CD4-positive, alpha-beta T cell (primary cell): ENCODE results near the gene PPP1R15A. TPM values are rescaled to one million over a fixed set of nuclear protein-coding genes. Genes with fewer than 3 reads are reported as not detected.

Source experiments
- ATAC-seq: fragments of 200-7000 bp; cut with Tn5 transposase; one replicate; pipeline ENCODE4 v1.10.0; 2022; ENCODE audit warnings: mild to moderate bottlenecking; ENCODE audit not compliant: poor library complexity
- CTCF ChIA-PET: fragments of 350-600 bp; sonication (Branson Sonifier 250); formaldehyde crosslinking; loops from one replicate; lab custom pipeline; 2021; ENCODE audit warnings: antibody characterized with exemption, inconsistent platforms; lab: Charles Lee
- POLR2A ChIA-PET: fragments of 350-600 bp; sonication (Branson Sonifier 250); formaldehyde crosslinking; loops from one replicate; lab custom pipeline; 2021; ENCODE audit warnings: antibody characterized with exemption, inconsistent platforms; lab: Charles Lee
- DNase-seq, 14 experiments: peaks; one replicate each; pipeline ENCODE4 v3.0.0-alpha.2; 2013 to 2020; ENCODE audit warnings: mixed read lengths in 2 of 14
- H3K27ac ChIP-seq, 2 donors: one replicate each; pipeline versions ENCODE4 v1.5.1 to v1.7.0; 2013; ENCODE audit warnings: low read length in 2 of 2, low read depth in 1 of 2, mild to moderate bottlenecking in 1 of 2
- H3K27me3 ChIP-seq, 2 experiments: 1 replicate in 1 of 2; 2 replicates in 1 of 2; pipeline versions ENCODE4 v1.6.1 to v1.7.0; 2013; ENCODE audit warnings: low read length in 2 of 2, control low read depth in 1 of 2, mild to moderate bottlenecking in 1 of 2, moderate library complexity in 1 of 2; ENCODE audit not compliant: insufficient read depth in 2 of 2, control insufficient read depth in 1 of 2
- H3K36me3 ChIP-seq: one replicate; pipeline ENCODE4 v1.6.1; 2013; ENCODE audit warnings: low read length, control low read depth; ENCODE audit not compliant: insufficient read depth
- H3K4me1 ChIP-seq: one replicate; pipeline ENCODE4 v1.6.1; 2013; ENCODE audit warnings: low read length, control low read depth; ENCODE audit not compliant: insufficient read depth
- H3K4me3 ChIP-seq: one replicate; pipeline ENCODE4 v1.5.1; 2013; ENCODE audit warnings: mild to moderate bottlenecking, low read length, moderate library complexity
- H3K9me3 ChIP-seq, 2 experiments: 1 replicate in 1 of 2; 2 replicates in 1 of 2; pipeline versions ENCODE4 v1.6.1 to v1.7.0; 2013; ENCODE audit warnings: low read length in 2 of 2, mild to moderate bottlenecking in 2 of 2, control low read depth in 1 of 2, moderate library complexity in 1 of 2; ENCODE audit not compliant: control insufficient read depth in 1 of 2, insufficient read depth in 1 of 2
- H3K27ac Mint-ChIP-seq: one replicate; pipeline ENCODE4 v1.8.0; 2020; ENCODE audit warnings: mixed read lengths
- H3K27me3 Mint-ChIP-seq: one replicate; pipeline ENCODE4 v1.8.0; 2021; ENCODE audit warnings: mixed read lengths
- H3K36me3 Mint-ChIP-seq: one replicate; pipeline ENCODE4 v1.8.0; 2021; ENCODE audit warnings: low read depth, mixed read lengths
- H3K4me1 Mint-ChIP-seq: one replicate; pipeline ENCODE4 v1.8.0; 2021; ENCODE audit warnings: low read depth, mixed read lengths
- H3K4me3 Mint-ChIP-seq: one replicate; pipeline ENCODE4 v1.8.0; 2020; ENCODE audit warnings: mild to moderate bottlenecking, mixed read lengths
- H3K9me3 Mint-ChIP-seq: one replicate; pipeline ENCODE4 v1.8.0; 2020; ENCODE audit warnings: mixed read lengths
- intact Hi-C, 2 experiments: fragments of 100-400 bp; cut with DNase I in 1 of 2; cut with micrococcal nuclease in 1 of 2; formaldehyde crosslinking; loops; one replicate each; pipeline versions ENCODE4 v1.15.1 to v1.9.0; 2023 to 2025; cut with DNase I, micrococcal nuclease
- polyA plus RNA-seq, 2 donors: library from polyadenylated mRNA; unstranded; fragments of 120-200 nt; gene quantifications; one replicate each; pipeline ENCODE4 v1.2.1, GENCODE V29; 2013
- total RNA-seq, 174 experiments: library from RNA in 2 of 174; stranded (reverse) in 2 of 174; gene quantifications; one replicate each; pipeline ENCODE4 v1.2.3 and lab custom pipeline; 2021 to 2026
- TF ChIP-seq, protein P1 (sequence below): fragments of 200-600 bp; IDR thresholded peaks from one replicate; pipeline ENCODE4 v1.8.0; 2022; ENCODE audit warnings: antibody characterized with exemption, mild to moderate bottlenecking

The PPP1R15A gene
- 100 to 1,000 TPM; 569 to 584 TPM for total RNA-seq
- polyA plus RNA-seq (2013, experiment 1 of 2), result 46.4 TPM
- 691 TPM for polyA plus RNA-seq (2013, experiment 2 of 2)
- 44.4 to 1,915 (median 181) reads per million in 172 experiments for total RNA-seq (lab: John Stamatoyannopoulos, UW)

DNA sequence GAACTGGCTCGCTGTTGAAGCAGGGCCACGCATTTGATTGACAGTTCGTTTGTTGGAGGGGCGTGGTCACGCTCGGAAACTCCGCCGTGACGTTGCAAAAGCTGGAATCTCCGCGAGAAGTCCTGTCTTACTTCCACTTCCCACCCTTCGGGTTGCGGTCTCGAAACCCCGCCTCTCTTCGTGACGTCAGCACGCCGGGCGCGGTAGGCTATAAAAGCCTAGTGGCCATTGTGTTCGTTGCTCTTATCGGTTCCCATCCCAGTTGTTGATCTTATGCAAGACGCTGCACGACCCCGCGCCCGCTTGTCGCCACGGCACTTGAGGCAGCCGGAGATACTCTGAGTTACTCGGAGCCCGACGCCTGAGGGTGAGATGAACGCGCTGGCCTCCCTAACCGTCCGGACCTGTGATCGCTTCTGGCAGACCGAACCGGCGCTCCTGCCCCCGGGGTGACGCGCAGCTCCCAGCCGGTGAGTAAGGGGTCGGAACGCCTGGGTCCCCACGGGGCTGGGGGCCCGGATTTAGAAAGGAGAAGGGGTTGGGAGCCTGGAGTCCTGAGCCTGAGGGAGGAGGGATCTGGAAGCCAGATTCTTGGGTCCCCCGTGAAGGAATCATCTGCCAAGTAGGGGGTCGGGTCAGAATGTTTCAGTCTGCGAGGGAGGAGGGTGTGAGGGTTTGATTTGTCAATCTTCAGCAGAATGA, at the start of gene PPP1R15A:
PPP1R15A (plus strand) TSS at position 240 of the 702 bp plus-strand sequence. CDS start 813 bp downstream, outside the sequence.
- H3K4me1 Mint-ChIP-seq, result peaks cover 45% of the 10 kb centered on the region
- no peaks in the 10 kb centered on the region for H3K9me3 Mint-ChIP-seq
- H3K4me3 Mint-ChIP-seq, result peak within 1 kb of the TSS; percentile 96
- H3K27ac ChIP-seq, result peak within 1 kb of the TSS; percentile 100
- H3K27ac Mint-ChIP-seq, result peak within 1 kb of the TSS; percentile 98
- TF ChIP-seq, protein P1, sequence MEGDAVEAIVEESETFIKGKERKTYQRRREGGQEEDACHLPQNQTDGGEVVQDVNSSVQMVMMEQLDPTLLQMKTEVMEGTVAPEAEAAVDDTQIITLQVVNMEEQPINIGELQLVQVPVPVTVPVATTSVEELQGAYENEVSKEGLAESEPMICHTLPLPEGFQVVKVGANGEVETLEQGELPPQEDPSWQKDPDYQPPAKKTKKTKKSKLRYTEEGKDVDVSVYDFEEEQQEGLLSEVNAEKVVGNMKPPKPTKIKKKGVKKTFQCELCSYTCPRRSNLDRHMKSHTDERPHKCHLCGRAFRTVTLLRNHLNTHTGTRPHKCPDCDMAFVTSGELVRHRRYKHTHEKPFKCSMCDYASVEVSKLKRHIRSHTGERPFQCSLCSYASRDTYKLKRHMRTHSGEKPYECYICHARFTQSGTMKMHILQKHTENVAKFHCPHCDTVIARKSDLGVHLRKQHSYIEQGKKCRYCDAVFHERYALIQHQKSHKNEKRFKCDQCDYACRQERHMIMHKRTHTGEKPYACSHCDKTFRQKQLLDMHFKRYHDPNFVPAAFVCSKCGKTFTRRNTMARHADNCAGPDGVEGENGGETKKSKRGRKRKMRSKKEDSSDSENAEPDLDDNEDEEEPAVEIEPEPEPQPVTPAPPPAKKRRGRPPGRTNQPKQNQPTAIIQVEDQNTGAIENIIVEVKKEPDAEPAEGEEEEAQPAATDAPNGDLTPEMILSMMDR, result no peak
- H3K4me3 ChIP-seq, result peak within 1 kb of the TSS; percentile 100
- no peaks in the 10 kb centered on the region for H3K27me3 Mint-ChIP-seq
- H3K36me3 Mint-ChIP-seq, result peaks cover 47% of the 10 kb centered on the region
- H3K9me3 ChIP-seq, result no peaks in the 10 kb centered on the region
- peaks cover 0 to under 1% of the 10 kb centered on the region in 2 experiments for H3K27me3 ChIP-seq
- intact Hi-C loops, result loop anchor here (1.0 to 5.0 kb wide), 3 partner anchors 14 to 100 kb away; partner anchors contain the start of gene FTL (in 1 of the 2)
- ATAC-seq (peak; percentile 33), DNase-seq (peak; percentile 94 to 100 (median 99))
- ChIA-PET CTCF (interaction anchor here (0.7 to 2.1 kb wide), 7 partner anchors 8 to 121 kb away, joined by 3 to 5 read pairs (median 4); partner anchors contain the start of genes GYS1 and RUVBL2), POLR2A (interaction anchor here (0.6 to 6.5 kb wide), 11 partner anchors 11 to 121 kb away, joined by 3 to 55 read pairs (median 5); partner anchors contain the start of genes BAX, DHDH, FTL and GYS1)
- H3K4me1 ChIP-seq, result peaks cover 45% of the 10 kb centered on the region
- H3K36me3 ChIP-seq, result peaks cover 34% of the 10 kb centered on the region

DNA sequence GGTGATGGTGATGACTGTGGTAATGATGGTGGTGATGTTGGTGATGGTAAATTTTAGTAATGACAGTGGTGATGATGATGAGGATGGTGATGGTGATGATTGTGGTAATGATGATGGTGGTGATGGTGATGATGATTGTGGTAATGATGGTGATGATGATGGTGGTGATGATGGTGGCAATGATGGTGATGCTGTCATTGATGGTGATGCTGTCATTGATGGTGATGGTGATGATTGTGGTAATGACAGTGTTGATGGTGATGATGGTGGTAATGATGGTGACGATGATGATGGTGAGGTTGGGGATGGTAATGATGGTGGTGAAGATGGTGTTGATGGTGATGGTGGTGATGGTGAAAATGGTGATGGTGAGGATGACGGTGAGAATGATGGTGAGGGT, 49.7 kb upstream of the PPP1R15A start:
- no peaks in the 10 kb centered on the region for H3K36me3 Mint-ChIP-seq
- no peak for ATAC-seq
- intact Hi-C loops, result no loop called here
- TF ChIP-seq, protein P1, result no peak
- POLR2A ChIA-PET, result no interaction called here
- no peaks in the 10 kb centered on the region for H3K27me3 ChIP-seq
- peaks cover 0 to 4% of the 10 kb centered on the region in 2 experiments for H3K9me3 ChIP-seq
- no peaks in the 10 kb centered on the region for H3K4me1 ChIP-seq
- no peak overlapping the region for H3K27ac ChIP-seq
- DNase-seq, result no peak
- H3K27me3 Mint-ChIP-seq, result no peaks in the 10 kb centered on the region
- H3K27ac Mint-ChIP-seq, result no peak overlapping the region
- no peaks in the 10 kb centered on the region for H3K9me3 Mint-ChIP-seq
- no peaks in the 10 kb centered on the region for H3K36me3 ChIP-seq
- no peak overlapping the region for H3K4me3 ChIP-seq
- no peak overlapping the region for H3K4me3 Mint-ChIP-seq
- CTCF ChIA-PET, result no interaction called here
- H3K4me1 Mint-ChIP-seq, result no peaks in the 10 kb centered on the region

DNA sequence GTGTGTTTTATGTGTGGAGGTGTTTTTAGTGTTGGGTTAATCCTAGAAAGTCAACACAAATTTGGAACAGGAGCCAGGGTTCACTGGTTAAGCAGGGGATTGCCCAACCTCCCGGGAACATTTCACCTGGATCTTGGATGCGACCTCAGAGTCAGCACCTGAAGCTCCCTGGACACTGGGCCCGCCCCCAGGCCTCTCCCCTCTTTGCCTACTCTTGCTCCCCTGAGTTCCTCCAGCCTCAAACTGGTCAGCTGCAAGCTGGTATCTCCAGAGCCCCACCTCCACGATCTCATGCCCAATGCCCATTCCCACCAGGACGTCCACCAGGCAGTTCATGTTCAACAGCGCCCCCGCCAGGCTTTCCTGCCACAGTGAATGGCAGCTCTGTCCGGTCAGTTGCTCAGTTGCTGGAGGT, 45.6 kb upstream of the PPP1R15A start:
- H3K4me3 Mint-ChIP-seq, result no peak overlapping the region
- no peak overlapping the region for H3K4me3 ChIP-seq
- ChIA-PET POLR2A (no interaction called here), CTCF (interaction anchor here (2.3 kb wide), 1 partner anchor 32 kb away, joined by 6 read pairs; no protein-coding TSS in a partner anchor)
- no peak overlapping the region for H3K27ac Mint-ChIP-seq
- H3K27me3 ChIP-seq, result no peaks in the 10 kb centered on the region
- H3K27ac ChIP-seq, result no peak overlapping the region
- ATAC-seq (no peak), DNase-seq (no peak)
- intact Hi-C loops, result no loop called here
- TF ChIP-seq, protein P1, result no peak
- no peaks in the 10 kb centered on the region for H3K27me3 Mint-ChIP-seq
- no peaks in the 10 kb centered on the region for H3K4me1 ChIP-seq
- no peaks in the 10 kb centered on the region for H3K36me3 Mint-ChIP-seq
- no peaks in the 10 kb centered on the region for H3K9me3 Mint-ChIP-seq
- H3K36me3 ChIP-seq, result no peaks in the 10 kb centered on the region
- no peaks in the 10 kb centered on the region for H3K4me1 Mint-ChIP-seq
- H3K9me3 ChIP-seq, result peaks cover 0 to 4% of the 10 kb centered on the region in 2 experiments
